Hepatocyte (in vitro differentiated cells): ENCODE data around the gene ZNF44. TPM values are rescaled to one million over a fixed set of nuclear protein-coding genes. Genes with fewer than 3 reads are reported as not detected.

Source experiments
- DNase-seq: peaks from one replicate; pipeline ENCODE4 v3.0.0-alpha.2; 2016; ENCODE audit warnings: low spot score
- H2AFZ ChIP-seq: fragments of 200-600 bp; sonication (generic); 2 replicates; pipeline ENCODE4 v1.6.0; 2016; ENCODE audit warnings: antibody characterized with exemption, mild to moderate bottlenecking
- H3K27ac ChIP-seq: fragments of 200-600 bp; sonication (generic); 2 replicates; pipeline ENCODE4 v1.5.1; 2016; ENCODE audit warnings: mild to moderate bottlenecking
- H3K27me3 ChIP-seq: fragments of 200-600 bp; sonication (generic); 2 replicates; pipeline ENCODE4 v1.6.1; 2016
- H3K36me3 ChIP-seq: fragments of 200-600 bp; sonication (generic); replicated peaks from 2 replicates; pipeline ENCODE4 v1.5.1; 2016; ENCODE audit warnings: low read depth; ENCODE audit not compliant: insufficient read depth
- H3K4me1 ChIP-seq: fragments of 200-600 bp; sonication (generic); 2 replicates; pipeline ENCODE4 v1.5.1; 2016; ENCODE audit warnings: mild to moderate bottlenecking, moderate library complexity; ENCODE audit not compliant: insufficient read depth
- H3K4me2 ChIP-seq: fragments of 200-600 bp; sonication (generic); 2 replicates; pipeline ENCODE4 v1.6.0; 2016
- H3K4me3 ChIP-seq: fragments of 200-600 bp; sonication (generic); 2 replicates; pipeline ENCODE4 v1.5.1; 2016; ENCODE audit warnings: mild to moderate bottlenecking
- H3K79me2 ChIP-seq: fragments of 200-600 bp; sonication (generic); 2 replicates; pipeline ENCODE4 v1.6.0; 2017; ENCODE audit warnings: mild to moderate bottlenecking
- H3K9me2 ChIP-seq: fragments of 200-600 bp; sonication (generic); replicated peaks from 2 replicates; pipeline ENCODE4 v1.6.0; 2017; ENCODE audit warnings: mild to moderate bottlenecking; ENCODE audit not compliant: insufficient read depth
- H3K9me3 ChIP-seq: fragments of 200-600 bp; sonication (generic); 2 replicates; pipeline ENCODE4 v1.5.1; 2016; ENCODE audit warnings: low read depth, mild to moderate bottlenecking
- H4K20me1 ChIP-seq: fragments of 200-600 bp; sonication (generic); 2 replicates; pipeline ENCODE4 v1.6.0; 2016; ENCODE audit warnings: mild to moderate bottlenecking; ENCODE audit not compliant: insufficient read depth, poor library complexity, severe bottlenecking
- EZH2 ChIP-seq: fragments of 200-600 bp; sonication (generic); IDR thresholded peaks from 2 replicates; pipeline ENCODE4 v1.6.1; 2016; ENCODE audit warnings: antibody characterized with exemption, mild to moderate bottlenecking, borderline replicate concordance
- EZH2phosphoT487 ChIP-seq: fragments of 200-600 bp; sonication (generic); IDR thresholded peaks from one replicate; pipeline ENCODE4 v1.6.1; 2018; ENCODE audit warnings: antibody characterized with exemption, mild to moderate bottlenecking, low read depth, moderate library complexity; ENCODE audit not compliant: unreplicated experiment, severe bottlenecking
- whole genome bisulfite sequencing: methylation state at CpG from one replicate; pipeline ENCODE4 v1.1.6; 2016; ENCODE audit warnings: low lambda C conversion rate; ENCODE audit errors: missing lambda C conversion rate; 5-methylcytosine and 5-hydroxymethylcytosine counted together
- polyA plus RNA-seq: library from polyadenylated mRNA; unstranded; fragments of >200 nt; fragmentation: Nextera tagmentation; extraction: Ambion mirVana; gene quantifications from 2 replicates; pipeline ENCODE4 v1.2.1, GENCODE V29; 2016
- total RNA-seq: library from RNA; depleted of rRNA; stranded (reverse); fragments of >200 nt; gene quantifications from 2 replicates; pipeline ENCODE4 v1.2.3, GENCODE V29; 2014
- TF ChIP-seq, protein P1 (sequence below): fragments of 200-600 bp; sonication (generic); IDR thresholded peaks from 2 replicates; pipeline ENCODE4 v1.5.1; 2016; ENCODE audit warnings: antibody characterized with exemption, mild to moderate bottlenecking; ENCODE audit not compliant: poor library complexity

Gene ZNF44
- total and polyA plus RNA-seq, 2 experiments from 2014 or later = 9.9 to 10.9 TPM

DNA sequence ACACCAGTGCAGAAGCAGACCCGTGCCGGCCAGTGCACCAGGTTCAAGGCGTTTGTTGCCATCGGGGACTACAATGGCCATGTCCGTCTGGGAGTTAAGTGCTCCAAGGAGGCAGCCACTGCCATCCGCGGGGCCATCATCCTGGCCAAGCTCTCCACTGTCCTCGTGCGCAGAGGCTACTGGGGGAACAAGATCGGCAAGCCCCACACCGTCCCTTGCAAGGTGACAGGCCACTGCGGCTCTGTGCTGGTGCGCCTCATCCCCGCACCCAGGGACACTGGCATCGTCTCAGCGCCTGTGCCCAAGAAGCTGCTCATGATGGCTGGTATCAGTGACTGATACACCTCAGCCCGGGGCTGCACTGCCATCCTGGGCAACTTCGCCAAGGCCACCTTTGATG, 10.1 kb downstream of the ZNF44 start:
- H3K4me3 ChIP-seq = no peak overlapping the region
- peaks cover 100% of the 10 kb centered on the region for H3K79me2 ChIP-seq
- DNase-seq = no peak
- H3K27me3 ChIP-seq = no peaks in the 10 kb centered on the region
- TF ChIP-seq, protein P1, sequence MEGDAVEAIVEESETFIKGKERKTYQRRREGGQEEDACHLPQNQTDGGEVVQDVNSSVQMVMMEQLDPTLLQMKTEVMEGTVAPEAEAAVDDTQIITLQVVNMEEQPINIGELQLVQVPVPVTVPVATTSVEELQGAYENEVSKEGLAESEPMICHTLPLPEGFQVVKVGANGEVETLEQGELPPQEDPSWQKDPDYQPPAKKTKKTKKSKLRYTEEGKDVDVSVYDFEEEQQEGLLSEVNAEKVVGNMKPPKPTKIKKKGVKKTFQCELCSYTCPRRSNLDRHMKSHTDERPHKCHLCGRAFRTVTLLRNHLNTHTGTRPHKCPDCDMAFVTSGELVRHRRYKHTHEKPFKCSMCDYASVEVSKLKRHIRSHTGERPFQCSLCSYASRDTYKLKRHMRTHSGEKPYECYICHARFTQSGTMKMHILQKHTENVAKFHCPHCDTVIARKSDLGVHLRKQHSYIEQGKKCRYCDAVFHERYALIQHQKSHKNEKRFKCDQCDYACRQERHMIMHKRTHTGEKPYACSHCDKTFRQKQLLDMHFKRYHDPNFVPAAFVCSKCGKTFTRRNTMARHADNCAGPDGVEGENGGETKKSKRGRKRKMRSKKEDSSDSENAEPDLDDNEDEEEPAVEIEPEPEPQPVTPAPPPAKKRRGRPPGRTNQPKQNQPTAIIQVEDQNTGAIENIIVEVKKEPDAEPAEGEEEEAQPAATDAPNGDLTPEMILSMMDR = no peak
- no peak for TF ChIP-seq EZH2
- H3K9me3 ChIP-seq = peaks cover 9% of the 10 kb centered on the region
- WGBS = 93% methylated on average over 16 of the region's 18 CpGs
- H3K4me2 ChIP-seq = no peak overlapping the region
- H3K9me2 ChIP-seq = no peaks in the 10 kb centered on the region
- no peak overlapping the region for H3K27ac ChIP-seq
- no peak overlapping the region for H2AFZ ChIP-seq
- H3K4me1 ChIP-seq = no peaks in the 10 kb centered on the region
- H3K36me3 ChIP-seq = peaks cover 9% of the 10 kb centered on the region
- H4K20me1 ChIP-seq = peaks cover 6% of the 10 kb centered on the region

DNA sequence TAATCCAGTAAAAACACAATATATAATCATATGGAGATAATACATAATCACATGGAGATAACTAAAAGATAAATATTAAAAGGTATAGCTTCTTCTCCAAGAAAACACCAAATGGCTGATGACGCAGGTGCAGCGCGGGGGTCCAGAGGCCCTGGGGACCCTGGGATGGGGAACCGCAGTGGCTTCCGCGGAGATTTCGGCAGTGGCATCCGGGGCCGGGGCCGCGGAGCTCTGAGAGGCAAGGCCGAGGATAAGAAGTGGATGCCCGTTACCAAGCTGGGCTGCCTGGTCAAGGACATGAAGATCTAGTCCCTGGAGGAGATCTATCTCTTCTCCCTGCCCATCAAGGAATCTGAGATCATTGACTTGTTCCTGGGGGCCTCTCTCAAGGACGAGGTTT, 10.5 kb downstream of the ZNF44 start:
- Histone ChIP-seq H3K9me2 (no peaks in the 10 kb centered on the region), H3K36me3 (peaks cover 11% of the 10 kb centered on the region), H3K79me2 (peaks cover 100% of the 10 kb centered on the region), H3K27me3 (no peaks in the 10 kb centered on the region), H3K9me3 (peaks cover 13% of the 10 kb centered on the region), H3K27ac (no peak overlapping the region), H2AFZ (no peak overlapping the region), H4K20me1 (peaks cover 3% of the 10 kb centered on the region), H3K4me3 (no peak overlapping the region), H3K4me1 (no peaks in the 10 kb centered on the region), H3K4me2 (no peak overlapping the region)
- DNase-seq = no peak
- no peak for TF ChIP-seq EZH2
- no peak for TF ChIP-seq EZH2phosphoT487
- TF ChIP-seq, protein P1 = no peak
- 97% methylated on average over 14 of the region's 14 CpGs for WGBS

DNA sequence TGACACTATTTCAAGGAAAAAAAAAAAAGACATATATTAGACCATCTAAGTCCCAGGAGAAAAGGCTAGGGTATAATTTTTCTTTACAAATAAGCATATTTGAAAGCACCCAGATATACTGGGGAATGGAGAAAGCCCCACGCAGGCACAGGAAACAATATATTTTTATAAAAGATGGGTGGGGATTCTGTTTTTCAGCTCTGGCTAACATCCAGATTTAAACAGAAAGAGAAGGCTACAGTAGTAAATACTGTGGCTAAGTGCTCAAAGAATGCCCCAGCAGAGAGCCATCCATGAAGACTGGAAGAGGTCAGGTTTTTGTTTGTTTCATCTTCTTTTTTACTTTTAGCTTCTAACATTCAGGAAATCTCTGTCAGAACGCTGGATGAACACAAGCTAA, 16.0 kb downstream of the ZNF44 start:
- 96% methylated on average over 2 of the region's 2 CpGs for WGBS
- peaks cover 62% of the 10 kb centered on the region for H3K9me3 ChIP-seq
- TF ChIP-seq EZH2 = no peak
- no peak for TF ChIP-seq EZH2phosphoT487
- TF ChIP-seq, protein P1 = no peak
- no peak overlapping the region for H3K4me3 ChIP-seq
- no peak overlapping the region for H2AFZ ChIP-seq
- no peak for DNase-seq
- H3K27ac ChIP-seq = no peak overlapping the region
- H3K4me1 ChIP-seq = no peaks in the 10 kb centered on the region
- peaks cover 21% of the 10 kb centered on the region for H3K36me3 ChIP-seq
- peaks cover 86% of the 10 kb centered on the region for H3K79me2 ChIP-seq
- H4K20me1 ChIP-seq = no peaks in the 10 kb centered on the region
- H3K27me3 ChIP-seq = no peaks in the 10 kb centered on the region
- H3K4me2 ChIP-seq = no peak overlapping the region
- H3K9me2 ChIP-seq = no peaks in the 10 kb centered on the region
